Brain pericyte (primary cell): ENCODE results near the gene HOXA7.

ENCODE experiments used
- DNase-seq: peaks from one replicate; pipeline ENCODE4 v3.0.0-alpha.2; 2012; ENCODE audit warnings: low read depth, low spot score

Gene HOXA7

DNA sequence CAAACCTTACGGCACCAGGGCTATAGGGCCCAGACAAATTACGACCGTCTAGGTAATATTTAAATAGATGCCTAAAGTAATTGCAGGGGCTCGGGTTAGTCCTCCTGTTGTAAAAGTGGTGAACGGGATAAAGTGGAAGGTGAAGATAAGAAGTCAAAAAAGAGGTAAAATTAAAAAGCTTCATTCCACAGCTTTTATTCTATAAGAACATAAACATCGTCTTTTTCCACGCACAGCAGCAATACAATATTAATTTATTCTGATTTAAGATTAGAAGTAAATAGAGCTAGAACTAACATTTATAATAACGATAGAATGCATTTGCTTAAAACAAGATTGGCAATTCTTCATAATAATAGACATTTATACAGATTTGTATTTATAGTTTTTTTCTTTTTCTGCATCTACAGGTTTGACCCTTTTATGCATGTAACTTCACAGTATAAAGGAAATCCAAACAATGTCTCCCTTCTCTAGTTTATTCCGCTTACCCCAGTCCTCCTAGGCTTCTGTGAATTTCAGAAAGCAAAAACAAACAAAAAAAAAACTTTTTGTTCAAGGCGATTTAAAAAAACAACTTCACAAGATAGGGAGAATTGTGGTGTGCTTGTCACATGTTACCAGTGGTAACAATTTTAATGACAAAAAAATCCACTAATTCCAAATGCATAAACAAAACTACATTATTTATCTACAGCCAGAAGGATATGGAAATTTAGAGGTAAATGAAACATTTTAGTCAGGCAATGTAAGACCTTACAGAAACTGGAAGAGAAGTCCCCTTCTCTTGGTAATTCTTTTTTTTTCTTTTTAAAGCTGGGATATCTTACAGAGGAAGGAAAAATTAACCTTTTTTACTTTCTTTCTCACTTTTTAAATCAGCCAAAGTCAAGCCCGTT, 14.2 kb upstream of the HOXA7 start:
- no peak for DNase-seq

DNA sequence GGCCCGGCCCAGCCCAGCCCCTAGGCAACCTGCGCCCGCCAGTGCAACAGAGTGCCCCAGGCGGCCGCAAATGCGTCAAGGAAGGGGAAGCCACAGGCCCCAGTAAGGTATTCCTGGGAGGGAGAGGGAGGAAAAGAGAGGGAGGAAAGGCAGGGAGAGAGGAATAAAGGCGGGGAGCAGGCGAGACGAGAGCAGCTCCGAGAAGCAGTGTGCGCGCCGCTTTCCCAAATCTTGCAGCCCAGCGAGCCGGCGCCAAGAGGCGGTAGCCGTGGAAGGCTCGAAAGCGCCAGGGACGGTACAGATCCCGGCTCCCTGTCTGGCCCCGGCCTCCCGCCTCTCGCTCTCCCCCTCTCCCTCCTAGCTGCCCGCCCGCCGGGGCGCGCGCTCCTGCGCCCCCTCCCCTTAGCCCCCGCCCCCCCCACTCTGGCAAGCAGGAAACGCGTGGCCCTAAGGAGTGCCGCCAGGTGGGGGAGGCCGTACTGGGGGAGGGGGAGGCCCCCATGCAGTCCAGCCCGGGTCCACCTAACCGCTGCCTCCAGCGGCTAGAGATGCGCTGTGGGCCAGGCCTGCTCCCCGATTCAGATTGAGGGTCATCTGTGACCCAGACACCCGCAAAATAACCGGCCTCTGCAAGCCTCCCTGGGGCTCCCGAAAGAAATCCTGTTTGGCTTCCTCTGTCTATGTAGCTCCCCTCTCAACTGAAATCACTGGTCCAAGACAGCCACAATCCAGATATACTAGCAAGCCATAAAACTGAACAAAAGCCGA, 13.4 kb upstream of the HOXA7 start:
- DNase-seq, result no peak

DNA sequence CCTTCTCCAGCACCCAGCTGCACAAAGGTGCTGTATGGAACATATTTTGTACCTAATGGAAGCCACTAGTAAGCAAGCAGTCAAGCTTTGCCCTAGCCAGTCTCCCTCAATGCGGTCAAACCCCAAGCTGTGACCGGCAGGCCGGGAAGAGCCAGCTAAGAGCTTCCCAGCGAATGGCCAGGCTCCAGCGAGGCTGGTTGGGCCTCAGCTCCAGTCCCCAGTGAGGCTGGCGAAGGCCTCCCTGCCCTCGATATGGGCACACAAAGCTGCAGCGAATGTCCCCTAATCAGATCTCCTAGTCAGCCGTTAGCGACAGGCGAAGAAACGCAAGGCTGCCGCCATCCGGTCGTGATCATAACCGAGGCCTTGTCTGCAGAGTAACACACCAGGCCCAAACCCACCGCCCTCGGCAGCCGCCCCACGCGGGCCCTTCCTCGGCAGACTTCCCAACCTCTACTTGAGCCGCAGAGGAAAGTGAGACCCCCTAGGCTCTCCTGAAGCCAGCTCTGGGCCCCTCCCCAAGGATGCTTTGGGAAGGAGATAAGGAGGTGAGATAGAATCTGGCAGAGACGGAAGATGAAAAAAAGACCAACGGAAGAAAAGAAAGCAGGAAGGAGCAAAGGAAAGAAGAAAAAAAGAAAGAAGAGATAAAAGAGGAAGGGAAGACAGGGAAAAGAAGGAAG, 11.9 kb upstream of the HOXA7 start:
- DNase-seq, result no peak

DNA sequence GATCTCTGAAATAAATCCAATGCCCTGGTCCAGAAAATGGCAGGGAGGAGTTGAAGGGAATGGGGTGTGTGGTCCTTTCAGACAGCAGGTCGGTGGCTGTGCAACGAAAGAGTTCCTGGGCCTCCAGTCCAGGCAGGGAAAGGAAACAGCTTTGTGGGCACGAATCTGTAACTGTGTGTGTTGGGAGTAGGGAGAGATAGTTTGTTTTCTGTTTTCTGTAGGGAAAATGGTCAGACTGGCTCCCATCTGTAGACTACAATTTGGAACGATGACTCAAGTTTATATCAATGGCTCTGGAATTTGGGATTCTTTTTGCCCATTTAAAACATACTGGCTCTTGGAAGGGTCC, 11.4 kb upstream of the HOXA7 start:
- no peak for DNase-seq

DNA sequence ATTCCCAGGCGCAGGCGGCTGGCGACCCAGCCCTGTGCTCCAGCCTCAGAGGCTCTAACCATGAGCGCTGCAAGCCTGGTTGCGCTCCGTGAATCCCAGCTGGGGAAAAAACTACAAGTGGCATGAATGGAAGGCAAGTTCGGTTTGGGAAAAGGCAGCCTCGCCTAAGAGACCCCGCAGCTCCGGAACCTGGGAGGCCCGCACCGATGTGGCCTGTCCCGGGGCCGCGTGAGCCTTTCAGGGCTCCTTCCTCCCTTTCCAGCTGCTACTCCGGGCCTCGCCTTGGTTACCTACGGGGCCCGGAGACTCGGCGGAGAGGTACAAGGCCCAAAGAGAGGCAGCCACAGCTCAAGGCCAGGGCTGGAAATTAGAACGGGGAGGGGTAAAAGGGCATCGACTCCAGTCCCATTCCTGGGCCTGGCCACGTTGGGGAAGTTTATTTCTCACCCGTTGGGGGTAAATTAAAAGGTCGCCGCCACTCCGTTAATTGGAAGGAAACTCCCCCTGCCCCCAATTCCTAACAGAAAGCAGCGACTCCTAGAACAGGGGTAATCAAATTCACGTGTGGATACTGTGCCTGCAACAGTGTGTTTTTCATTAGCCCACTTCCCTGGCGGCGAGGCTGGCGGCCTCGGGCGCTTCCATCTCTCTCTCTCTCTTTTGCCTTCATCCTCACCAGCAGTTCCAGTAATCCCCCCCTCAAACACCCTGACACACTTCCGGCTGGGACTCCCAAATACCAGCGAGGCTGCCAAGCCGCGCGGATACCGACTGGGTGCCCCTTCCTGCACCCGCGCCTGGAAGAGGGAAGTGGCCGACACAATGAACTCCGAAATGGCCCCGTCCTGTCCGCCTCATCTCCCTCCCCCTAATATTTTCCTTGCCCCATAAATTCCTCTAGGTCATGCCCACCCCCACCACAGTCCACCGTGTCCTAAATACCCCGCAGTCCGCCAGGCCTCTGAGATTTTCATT, 10.3 kb upstream of the HOXA7 start:
- DNase-seq, result no peak

DNA sequence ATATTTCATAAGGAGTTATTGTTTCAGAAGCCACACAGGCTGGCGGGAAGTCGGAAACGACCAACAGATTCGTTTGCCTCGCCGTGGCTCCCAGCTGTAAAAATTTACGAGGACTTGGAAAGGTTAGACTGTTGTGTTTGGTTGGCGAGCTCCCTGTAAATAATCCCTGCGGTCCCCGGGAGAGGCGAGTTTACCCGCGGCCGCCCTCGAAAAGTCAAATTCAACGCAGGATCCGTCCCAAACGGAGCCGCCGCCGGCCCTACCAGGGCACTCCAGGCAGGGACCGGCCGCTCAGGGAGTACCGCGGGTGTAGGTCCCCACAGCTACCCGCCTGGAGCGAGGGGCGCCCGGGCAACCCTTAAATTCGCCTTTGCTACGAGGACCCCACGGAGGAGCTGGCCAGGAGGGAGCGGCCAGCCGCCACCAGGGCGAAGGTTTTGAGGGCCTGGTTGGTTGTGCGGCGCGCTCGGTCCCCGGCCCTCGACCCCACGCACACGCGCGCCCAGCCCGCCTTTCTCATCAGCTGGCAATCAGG, 9.6 kb upstream of the HOXA7 start:
- DNase-seq, result no peak

DNA sequence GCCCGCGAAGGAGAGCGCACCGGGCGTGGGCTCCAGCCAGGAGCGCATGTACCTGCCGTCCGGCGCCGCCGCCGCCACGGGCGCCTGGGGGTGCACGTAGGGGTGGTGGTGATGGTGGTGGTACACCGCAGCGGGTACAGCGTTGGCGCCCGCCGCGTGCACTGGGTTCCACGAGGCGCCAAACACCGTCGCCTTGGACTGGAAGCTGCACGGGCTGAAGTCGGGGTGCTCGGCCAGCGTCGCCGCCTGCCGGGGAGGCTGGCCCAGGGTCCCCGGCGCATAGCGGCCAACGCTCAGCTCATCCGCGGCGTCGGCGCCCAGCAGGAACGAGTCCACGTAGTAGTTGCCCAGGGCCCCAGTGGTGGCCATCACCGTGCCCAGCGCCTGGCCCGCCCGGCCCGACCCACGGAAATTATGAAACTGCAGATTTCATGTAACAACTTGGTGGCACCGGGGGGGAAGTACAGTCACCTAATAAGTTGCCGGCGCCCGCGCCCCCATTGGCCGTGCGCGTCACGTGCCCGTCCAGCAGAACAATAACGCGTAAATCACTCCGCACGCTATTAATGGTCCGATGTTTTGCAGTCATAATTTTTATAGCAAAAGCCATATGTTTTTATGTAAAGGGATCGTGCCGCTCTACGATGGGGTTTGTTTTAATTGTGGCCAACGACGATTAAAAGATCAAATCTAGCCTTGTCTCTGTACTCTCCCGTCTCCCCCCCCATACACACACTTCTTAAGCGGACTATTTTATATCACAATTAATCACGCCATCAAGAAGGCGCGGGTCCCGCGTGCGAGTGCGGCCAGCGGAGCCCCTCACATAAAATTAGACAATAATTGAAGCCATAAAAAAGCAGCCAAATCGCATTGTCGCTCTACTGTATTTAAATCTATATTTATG, 8.9 kb upstream of the HOXA7 start, which contains the start of gene HOXA9:
TSS of gene HOXA9 (minus strand) at position 449 of the 907 bp plus-strand sequence. CDS start at position 369, 80 bp downstream.
- DNase-seq, result no peak

DNA sequence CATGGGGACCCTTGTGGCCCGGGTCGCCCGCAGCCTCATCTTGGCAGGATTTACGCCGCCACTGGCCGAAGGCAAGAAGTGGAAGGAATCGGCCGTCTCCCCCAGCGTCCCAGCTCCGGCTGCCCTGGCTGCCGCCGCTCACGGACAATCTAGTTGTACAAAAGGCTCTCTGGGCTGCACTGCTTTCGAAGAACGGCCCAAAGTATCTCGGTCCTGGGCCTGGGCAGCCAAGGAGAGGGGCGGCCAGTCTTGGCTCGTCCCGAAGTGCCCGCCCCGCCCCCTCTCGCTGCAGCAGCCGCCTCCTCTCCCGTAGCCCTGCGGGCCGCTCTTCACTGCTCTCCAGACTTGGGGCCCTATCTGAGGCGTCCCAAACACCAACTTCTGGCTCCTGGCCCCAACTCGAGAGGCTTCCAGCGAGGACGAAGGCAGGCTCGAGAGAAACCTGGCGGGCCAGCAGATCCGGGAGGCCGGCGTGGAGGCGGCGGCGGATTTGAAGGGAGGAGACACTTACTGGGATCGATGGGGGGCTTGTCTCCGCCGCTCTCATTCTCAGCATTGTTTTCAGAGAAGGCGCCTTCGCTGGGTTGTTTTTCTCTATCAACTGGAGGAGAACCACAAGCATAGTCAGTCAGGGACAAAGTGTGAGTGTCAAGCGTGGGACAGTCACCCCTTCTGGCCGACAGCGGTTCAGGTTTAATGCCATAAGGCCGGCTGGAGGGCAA, 8.1 kb upstream of the HOXA7 start:
- DNase-seq, result no peak

DNA sequence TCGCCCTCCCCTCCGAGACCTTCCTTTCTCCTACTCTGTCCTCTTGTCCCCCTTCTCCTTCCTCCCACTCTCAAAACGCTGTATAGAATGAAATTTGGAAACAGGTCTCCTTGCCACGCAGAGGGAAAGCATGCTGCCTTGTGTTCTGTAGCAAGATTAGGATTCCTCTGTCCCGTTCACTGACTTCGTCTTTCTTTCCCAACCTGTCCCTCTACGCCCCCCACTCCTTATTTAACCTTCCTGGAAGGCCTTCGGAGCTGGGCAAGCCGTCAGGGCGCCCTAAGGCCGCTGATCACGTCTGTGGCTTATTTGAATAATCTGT, 7.5 kb upstream of the HOXA7 start:
- DNase-seq, result no peak

DNA sequence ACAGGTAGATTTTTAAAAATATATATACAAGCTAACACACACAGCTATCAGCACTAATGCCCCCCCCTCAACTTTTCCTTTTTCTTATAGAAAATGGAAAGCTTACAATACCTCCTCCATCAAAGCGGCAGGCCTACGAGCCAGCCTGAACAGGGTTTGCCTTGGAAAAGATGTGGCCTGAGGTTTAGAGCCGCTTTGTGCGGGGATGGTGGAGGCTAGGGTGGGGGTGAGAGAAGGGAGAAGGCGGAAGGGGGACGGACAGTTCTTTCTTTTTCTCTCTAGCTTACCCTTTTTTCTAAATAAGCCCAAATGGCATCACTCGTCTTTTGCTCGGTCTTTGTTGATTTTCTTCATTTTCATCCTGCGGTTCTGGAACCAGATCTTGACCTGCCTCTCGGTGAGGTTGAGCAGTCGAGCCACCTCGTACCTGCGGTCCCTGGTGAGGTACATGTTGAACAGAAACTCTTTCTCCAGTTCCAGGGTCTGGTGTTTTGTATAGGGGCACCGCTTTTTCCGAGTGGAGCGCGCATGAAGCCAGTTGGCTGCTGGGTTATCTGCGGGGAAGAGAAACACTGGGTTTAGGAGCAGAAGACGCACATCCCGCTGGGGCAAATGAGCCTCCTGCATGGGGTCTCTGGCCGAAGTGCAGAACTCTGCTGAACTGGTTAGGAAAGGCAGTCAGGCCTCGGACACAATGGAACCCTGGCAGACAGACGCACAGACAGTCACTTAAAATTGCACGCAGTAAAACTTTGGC, 7.0 kb upstream of the HOXA7 start:
- DNase-seq, result no peak

DNA sequence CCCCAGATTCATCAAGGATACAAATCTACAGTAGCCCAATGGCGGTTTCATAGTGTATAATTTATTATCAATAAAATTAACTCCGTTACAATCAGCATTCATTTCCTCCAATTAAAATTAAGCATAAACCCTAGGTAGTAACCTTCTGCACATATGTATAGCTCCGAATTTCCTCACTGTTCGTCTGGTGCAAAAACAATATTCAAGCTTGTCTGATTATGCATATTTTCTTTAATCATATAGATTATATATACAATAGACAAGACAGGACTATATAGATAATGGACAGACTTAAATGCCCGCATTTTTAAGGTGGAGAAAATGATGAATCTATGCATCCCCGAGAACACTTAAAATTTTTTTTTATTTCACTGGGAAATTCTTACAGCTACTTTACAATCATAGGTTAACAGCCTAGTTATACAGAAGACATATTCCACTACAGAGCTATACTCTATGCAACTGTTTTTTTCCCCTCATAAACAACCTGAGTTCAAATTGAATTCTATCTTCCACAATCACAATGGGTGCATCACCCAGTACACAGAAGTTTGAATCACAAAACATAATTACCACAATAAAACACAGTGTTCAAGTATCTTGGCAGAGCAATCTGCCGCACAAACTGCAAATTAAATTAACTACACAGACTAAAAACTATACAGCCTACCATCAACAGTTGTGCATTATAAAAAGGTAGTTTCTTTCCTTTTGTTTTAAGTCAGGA, 6.2 kb upstream of the HOXA7 start:
- DNase-seq, result no peak

DNA sequence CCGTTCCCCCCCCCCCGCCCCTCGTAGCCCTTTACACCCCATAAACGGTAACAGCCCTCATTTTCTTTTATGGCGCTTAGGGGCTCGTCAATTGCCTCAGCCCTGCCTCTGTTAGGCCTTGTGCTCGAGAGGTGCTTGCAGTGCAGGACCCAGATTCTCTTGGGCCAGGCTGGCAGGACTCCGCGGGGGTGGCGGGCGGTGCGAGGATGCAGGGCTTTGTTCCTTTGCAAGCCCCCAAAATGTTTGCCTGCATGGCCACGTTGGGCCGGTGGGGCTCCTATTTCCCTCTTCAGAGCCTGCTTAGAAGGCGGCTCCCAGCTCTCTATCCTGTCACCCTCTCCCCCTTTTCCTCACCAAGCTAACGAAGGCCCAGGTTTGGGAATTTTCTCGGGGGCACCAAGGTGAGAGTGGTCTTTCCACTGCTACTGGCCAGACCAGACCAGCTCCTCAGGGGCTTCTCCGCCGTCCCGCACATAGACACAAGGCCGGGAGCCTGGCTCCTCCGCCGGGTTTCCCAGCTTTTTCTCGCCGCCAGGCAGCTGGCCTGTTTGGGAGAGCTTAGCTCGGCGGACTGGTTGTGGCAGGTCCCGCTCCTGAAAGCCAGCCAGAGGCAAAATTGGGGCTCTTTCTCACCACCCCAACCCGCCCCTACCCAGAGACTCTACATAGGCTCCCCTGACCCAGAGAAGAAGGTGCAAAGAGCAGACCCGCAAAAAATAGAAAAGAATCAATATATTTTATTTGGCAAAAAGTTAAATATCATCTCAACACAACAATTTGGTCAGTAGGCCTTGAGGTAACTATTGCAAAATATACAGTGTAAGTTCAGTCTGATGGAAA, 5.5 kb upstream of the HOXA7 start:
- no peak for DNase-seq

DNA sequence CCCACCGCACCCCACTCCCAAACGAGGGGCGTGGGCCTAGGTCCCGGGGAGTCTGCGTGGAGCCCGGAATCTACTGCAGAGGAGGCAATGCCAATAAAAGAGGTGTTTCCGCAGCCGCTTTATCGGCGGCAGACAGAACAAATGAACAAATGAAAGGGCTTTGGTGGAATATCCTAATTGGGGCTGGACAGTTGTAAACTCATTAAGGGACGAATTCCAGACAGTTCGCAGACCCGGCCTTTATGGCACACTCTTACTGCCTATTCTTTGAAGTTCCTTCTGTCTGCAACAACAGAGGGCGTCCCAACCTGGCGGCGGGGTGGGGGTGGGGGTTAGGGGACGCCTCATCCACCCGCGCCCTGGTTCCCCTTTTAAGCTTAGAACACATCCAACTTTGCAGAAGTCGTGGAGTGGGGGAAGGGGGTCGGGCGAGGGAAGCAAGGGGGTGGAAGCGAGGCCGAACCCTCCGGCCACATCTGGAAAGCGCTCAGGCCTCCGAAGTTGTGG, 4.8 kb upstream of the HOXA7 start:
- no peak for DNase-seq

DNA sequence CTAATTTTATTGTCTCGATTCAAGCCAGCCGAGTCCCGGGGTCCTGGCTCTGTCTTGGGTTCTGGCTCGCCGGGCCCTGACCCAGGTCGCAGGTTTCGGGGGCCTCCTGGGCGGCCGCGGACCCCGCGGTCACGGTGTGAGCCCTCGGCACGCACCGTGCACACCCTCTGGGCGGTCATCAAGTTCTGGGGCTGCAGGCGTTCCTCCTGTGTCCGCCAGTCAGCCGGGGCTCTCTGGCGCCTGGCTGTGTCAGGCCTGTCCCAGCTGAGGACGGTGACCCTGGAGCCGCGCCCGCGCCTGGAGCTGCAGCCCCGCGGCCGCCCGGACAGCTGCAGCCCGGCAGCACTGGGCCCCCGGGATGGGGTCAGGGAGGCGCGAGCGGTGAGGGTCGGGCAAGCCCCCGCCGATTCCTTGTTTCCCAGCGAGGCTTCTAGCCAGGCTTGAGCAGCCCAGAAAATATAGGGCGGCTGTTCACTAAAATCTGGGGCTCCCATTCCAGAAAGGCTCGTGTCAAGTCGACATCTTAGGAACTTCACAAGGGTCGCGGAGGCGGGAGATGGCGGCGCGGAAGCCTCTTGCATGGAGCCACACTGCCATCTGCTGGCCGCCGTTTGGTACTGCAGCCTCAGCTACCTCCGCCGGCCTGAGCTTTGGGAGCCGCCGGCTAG, 4.2 kb upstream of the HOXA7 start:
- peak; percentile 47 for DNase-seq

DNA sequence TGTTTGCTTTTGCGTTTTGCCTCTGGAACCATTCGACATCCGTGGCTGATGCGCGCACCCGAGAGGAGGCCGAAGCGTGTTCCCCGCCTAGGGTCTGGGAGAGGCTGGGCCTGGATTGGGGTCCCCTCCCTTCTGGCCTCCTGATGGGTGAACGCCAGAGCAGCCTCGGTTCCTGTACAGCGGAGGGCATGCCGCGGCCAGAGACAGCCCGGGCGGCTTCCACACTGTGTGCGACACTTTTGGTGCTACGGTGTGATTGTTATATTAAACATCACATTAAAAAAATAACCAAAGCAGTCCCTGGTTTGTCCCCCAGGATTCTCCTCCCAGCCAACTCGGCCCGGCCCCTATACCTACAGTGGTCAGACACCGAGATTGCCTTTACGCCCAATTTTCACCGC, 3.7 kb upstream of the HOXA7 start:
- DNase-seq, result no peak
